Measurements from ENCODE around the gene TUBGCP2.

The TUBGCP2 gene

DNA sequence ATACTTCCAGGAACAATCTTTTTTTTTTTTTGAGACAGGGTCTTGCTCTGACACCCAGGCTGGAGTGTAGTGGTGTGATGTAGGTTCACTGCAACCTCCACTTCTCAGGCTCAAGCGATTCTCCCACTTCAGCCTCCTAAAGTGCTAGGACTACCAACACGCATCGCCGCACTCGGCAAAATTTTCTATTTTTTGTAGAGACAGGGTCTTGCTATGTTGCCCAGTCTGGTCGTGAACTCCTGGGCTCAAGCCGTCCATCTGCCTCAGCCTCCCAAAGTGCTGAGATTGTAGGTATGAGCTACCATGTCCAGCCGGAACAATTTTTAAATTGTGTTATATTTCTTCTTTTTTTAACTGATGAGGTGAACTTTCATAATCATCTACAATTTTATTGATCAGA lies 2.1 kb upstream of the TUBGCP2 start:
- Histone ChIP-seq H3K9me2 (replicated peaks; ENCODE audit: low read depth, low read length) (no peaks in the 10 kb centered on the region), H3F3A (ENCODE audit: low read depth) (no peaks in the 10 kb centered on the region; the same call in 1 of the 2 replicates), H3K9ac (ENCODE audit: low read depth, low read length, poor library complexity, severe bottlenecking) (no peak overlapping the region), H3K4me2 (ENCODE audit: low read depth, low read length, poor library complexity, severe bottlenecking) (no peak overlapping the region), H3K36me3 (ENCODE audit: insufficient read depth, low read length) (no peaks in the 10 kb centered on the region), H3K79me2 (ENCODE audit: insufficient read depth, low read length) (peaks cover 32% of the 10 kb centered on the region), H3K27me3 (ENCODE audit: insufficient read depth, low read length, poor library complexity, severe bottlenecking) (no peaks in the 10 kb centered on the region), H4K20me1 (ENCODE audit: insufficient read depth, low read length, poor library complexity, severe bottlenecking) (peaks cover 11% of the 10 kb centered on the region), H3K9me3 (ENCODE audit: insufficient read depth, low read depth, low read length) (no peaks in the 10 kb centered on the region), H3K4me1 (ENCODE audit: insufficient read depth, low read length, poor library complexity, severe bottlenecking) (peaks cover 17% of the 10 kb centered on the region), H3K4me3 (ENCODE audit: low read length, poor library complexity, severe bottlenecking) (no peak overlapping the region), H2AFZ (ENCODE audit: low read length) (no peak overlapping the region)
- TF ChIP-seq EZH2phosphoT487 (IDR thresholded peaks at IDR 0.05; ENCODE audit: borderline replicate concordance), result no peak
- TF ChIP-seq, protein P1, sequence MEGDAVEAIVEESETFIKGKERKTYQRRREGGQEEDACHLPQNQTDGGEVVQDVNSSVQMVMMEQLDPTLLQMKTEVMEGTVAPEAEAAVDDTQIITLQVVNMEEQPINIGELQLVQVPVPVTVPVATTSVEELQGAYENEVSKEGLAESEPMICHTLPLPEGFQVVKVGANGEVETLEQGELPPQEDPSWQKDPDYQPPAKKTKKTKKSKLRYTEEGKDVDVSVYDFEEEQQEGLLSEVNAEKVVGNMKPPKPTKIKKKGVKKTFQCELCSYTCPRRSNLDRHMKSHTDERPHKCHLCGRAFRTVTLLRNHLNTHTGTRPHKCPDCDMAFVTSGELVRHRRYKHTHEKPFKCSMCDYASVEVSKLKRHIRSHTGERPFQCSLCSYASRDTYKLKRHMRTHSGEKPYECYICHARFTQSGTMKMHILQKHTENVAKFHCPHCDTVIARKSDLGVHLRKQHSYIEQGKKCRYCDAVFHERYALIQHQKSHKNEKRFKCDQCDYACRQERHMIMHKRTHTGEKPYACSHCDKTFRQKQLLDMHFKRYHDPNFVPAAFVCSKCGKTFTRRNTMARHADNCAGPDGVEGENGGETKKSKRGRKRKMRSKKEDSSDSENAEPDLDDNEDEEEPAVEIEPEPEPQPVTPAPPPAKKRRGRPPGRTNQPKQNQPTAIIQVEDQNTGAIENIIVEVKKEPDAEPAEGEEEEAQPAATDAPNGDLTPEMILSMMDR (conservative IDR thresholded peaks at IDR 0.05; ENCODE audit: low read length), result no peak

DNA sequence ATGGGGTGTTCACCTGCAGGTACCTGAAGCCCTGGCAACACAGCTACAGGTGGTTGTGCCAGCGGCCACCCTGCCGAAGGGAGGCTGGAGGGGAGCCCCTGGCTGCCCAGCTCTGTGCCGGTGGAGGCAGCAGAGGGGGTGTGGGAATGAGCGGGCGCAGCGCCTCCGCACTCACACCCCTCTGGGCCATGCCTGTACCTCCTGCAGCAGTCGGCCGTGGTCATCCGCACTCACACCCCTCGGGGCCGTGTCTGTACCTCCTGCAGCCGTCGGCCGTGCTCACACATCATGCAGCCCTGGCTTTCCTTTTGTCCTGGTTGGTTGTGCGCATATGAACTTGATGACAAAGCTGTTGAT lies 1.7 kb upstream of the TUBGCP2 start:
- TF ChIP-seq EZH2phosphoT487 (IDR thresholded peaks at IDR 0.05; ENCODE audit: borderline replicate concordance), result no peak
- TF ChIP-seq, protein P1 (conservative IDR thresholded peaks at IDR 0.05; ENCODE audit: low read length), result no peak
- H3F3A ChIP-seq (ENCODE audit: low read depth), result no peaks in the 10 kb centered on the region; the same call in 1 of the 2 replicates
- peaks cover 36% of the 10 kb centered on the region for H3K79me2 ChIP-seq (ENCODE audit: insufficient read depth, low read length)
- peaks cover 11% of the 10 kb centered on the region for H4K20me1 ChIP-seq (ENCODE audit: insufficient read depth, low read length, poor library complexity, severe bottlenecking)
- peak overlapping the region; percentile 54 for H3K4me2 ChIP-seq (ENCODE audit: low read depth, low read length, poor library complexity, severe bottlenecking)
- peaks cover 17% of the 10 kb centered on the region for H3K4me1 ChIP-seq (ENCODE audit: insufficient read depth, low read length, poor library complexity, severe bottlenecking)
- H3K4me3 ChIP-seq (ENCODE audit: low read length, poor library complexity, severe bottlenecking), result no peak overlapping the region
- H3K9me2 ChIP-seq (replicated peaks; ENCODE audit: low read depth, low read length), result no peaks in the 10 kb centered on the region
- no peak overlapping the region for H3K9ac ChIP-seq (ENCODE audit: low read depth, low read length, poor library complexity, severe bottlenecking)
- no peaks in the 10 kb centered on the region for H3K36me3 ChIP-seq (ENCODE audit: insufficient read depth, low read length)
- H3K27me3 ChIP-seq (ENCODE audit: insufficient read depth, low read length, poor library complexity, severe bottlenecking), result no peaks in the 10 kb centered on the region
- no peak overlapping the region for H2AFZ ChIP-seq (ENCODE audit: low read length)
- no peaks in the 10 kb centered on the region for H3K9me3 ChIP-seq (ENCODE audit: insufficient read depth, low read depth, low read length)

DNA sequence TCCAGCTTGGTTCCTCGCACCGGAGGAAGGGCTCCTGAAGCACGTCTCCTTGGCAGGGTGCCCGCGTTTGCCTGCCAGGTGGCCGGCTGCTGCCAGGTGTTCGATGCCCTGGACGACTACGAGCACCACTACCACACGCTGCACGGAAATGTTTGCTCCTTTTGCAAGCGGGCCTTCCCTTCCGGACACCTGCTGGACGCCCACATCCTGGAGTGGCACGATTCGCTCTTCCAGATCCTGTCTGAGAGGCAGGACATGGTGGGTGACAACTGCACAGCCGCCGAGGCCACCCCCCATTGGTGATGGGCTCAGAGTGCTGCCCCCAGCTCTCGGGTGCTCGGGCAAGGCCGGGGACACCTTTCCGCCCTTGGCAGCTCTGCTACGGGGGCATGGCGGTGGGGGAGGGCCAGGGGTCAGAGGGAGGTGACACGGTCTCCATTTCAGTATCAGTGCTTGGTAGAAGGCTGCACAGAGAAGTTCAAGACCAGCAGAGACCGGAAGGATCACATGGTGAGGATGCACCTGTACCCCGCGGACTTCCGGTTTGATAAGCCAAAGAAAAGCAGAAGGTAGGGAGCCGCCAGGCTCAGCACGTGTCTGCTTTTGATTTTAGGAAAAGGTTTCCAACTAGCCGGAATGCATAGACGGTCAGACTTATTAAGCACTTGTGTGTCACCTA lies 1.2 kb upstream of the TUBGCP2 start:
- peaks cover 17% of the 10 kb centered on the region for H3K4me1 ChIP-seq (ENCODE audit: insufficient read depth, low read length, poor library complexity, severe bottlenecking)
- no peaks in the 10 kb centered on the region for H3K36me3 ChIP-seq (ENCODE audit: insufficient read depth, low read length)
- H2AFZ ChIP-seq (ENCODE audit: low read length), result no peak overlapping the region
- H3K9ac ChIP-seq (ENCODE audit: low read depth, low read length, poor library complexity, severe bottlenecking), result no peak overlapping the region
- peak overlapping the region; percentile 54 for H3K4me2 ChIP-seq (ENCODE audit: low read depth, low read length, poor library complexity, severe bottlenecking)
- H3K9me2 ChIP-seq (replicated peaks; ENCODE audit: low read depth, low read length), result no peaks in the 10 kb centered on the region
- no peaks in the 10 kb centered on the region for H3K27me3 ChIP-seq (ENCODE audit: insufficient read depth, low read length, poor library complexity, severe bottlenecking)
- peaks cover 39% of the 10 kb centered on the region for H3K79me2 ChIP-seq (ENCODE audit: insufficient read depth, low read length)
- no peak for TF ChIP-seq EZH2phosphoT487 (IDR thresholded peaks at IDR 0.05; ENCODE audit: borderline replicate concordance)
- TF ChIP-seq, protein P1 (conservative IDR thresholded peaks at IDR 0.05; ENCODE audit: low read length), result no peak
- H3K4me3 ChIP-seq (ENCODE audit: low read length, poor library complexity, severe bottlenecking), result peak overlapping the region; percentile 96
- no peaks in the 10 kb centered on the region; the same call in 1 of the 2 replicates for H3F3A ChIP-seq (ENCODE audit: low read depth)
- H3K9me3 ChIP-seq (ENCODE audit: insufficient read depth, low read depth, low read length), result no peaks in the 10 kb centered on the region
- peaks cover 11% of the 10 kb centered on the region for H4K20me1 ChIP-seq (ENCODE audit: insufficient read depth, low read length, poor library complexity, severe bottlenecking)

Data from Loucy (cell line).